Right lobe of liver (tissue), 6 donors: ENCODE results near the gene PSMG4. TPM values are rescaled to one million over a fixed set of nuclear protein-coding genes. Genes with fewer than 3 reads are reported as not detected.

ENCODE experiments used
- ATAC-seq, 4 donors: fragments of 200-7000 bp; cut with Tn5 transposase; one replicate each; pipeline ENCODE4 v1.9.1; 2020; ENCODE audit warnings: mild to moderate bottlenecking in 4 of 4, moderate library complexity in 4 of 4
- DNase-seq, 3 donors: peaks; one replicate each; pipeline ENCODE4 v3.0.0-alpha.2; 2020
- H3K27ac ChIP-seq, 3 donors: fragments of 200-600 bp; one replicate each; pipeline ENCODE4 v1.8.0; 2022
- H3K27me3 ChIP-seq, 2 donors: fragments of 200-600 bp; one replicate each; pipeline ENCODE4 v1.8.0; 2022
- H3K36me3 ChIP-seq, 4 donors: fragments of 200-600 bp; sonication (generic) in 1 of 4; one replicate each; pipeline versions ENCODE4 v1.5.1 to v1.8.0; 2017 to 2022; ENCODE audit warnings: control low read depth in 1 of 4
- H3K4me1 ChIP-seq, 4 donors: fragments of 200-600 bp; sonication (generic) in 1 of 4; one replicate each; pipeline versions ENCODE4 v1.5.1 to v1.8.0; 2017 to 2022; ENCODE audit warnings: control low read depth in 1 of 4
- H3K4me3 ChIP-seq, 3 donors: fragments of 200-600 bp; one replicate each; pipeline ENCODE4 v1.8.0; 2022
- H3K9me3 ChIP-seq, 4 donors: fragments of 200-600 bp; sonication (generic) in 1 of 4; one replicate each; pipeline versions ENCODE4 v1.5.1 to v1.8.0; 2017 to 2022; ENCODE audit warnings: control low read depth in 1 of 4
- CTCF ChIP-seq, 4 donors: fragments of 200-600 bp in 3 of 4; fragments of 450-650 bp in 1 of 4; IDR thresholded peaks; one replicate each; pipeline versions ENCODE4 v1.5.1 to v1.8.0; 2016 to 2022; ENCODE audit warnings: antibody characterized with exemption in 4 of 4, mild to moderate bottlenecking in 2 of 4
- POLR2A ChIP-seq: fragments of 450-650 bp; IDR thresholded peaks from one replicate; pipeline ENCODE4 v1.6.1; 2017; ENCODE audit warnings: antibody characterized with exemption, mild to moderate bottlenecking
- WGBS: methylation state at CpG from one replicate; pipeline ENCODE4 v1.1.6; 2018; ENCODE audit warnings: low coverage, low lambda C conversion rate; ENCODE audit not compliant: insufficient coverage; ENCODE audit errors: missing lambda C conversion rate; 5-methylcytosine and 5-hydroxymethylcytosine counted together
- intact Hi-C, 2 donors: fragments of 100-400 bp; cut with DNase I; formaldehyde crosslinking; loops; one replicate each; pipeline versions ENCODE4 v1.11.2 to v1.14.1; 2022
- total RNA-seq, 6 experiments: library from RNA; depleted of rRNA in 2 of 6; stranded (reverse); fragments of >200 nt in 2 of 6; fragmentation: NEBNext Ultra II Directional in 3 of 6; extraction: Animal tissue kit (Norgen Biotek cat#: 25700) in 3 of 6; gene quantifications; one replicate each; pipeline versions ENCODE4 v1.1.0 to v1.2.4, GENCODE V29; 2016 to 2023
- donor health status: DM: no; HTN: yes; CAD: no.
- donor health status: DM: no; HTN: no; CAD: no.
- donor health status: DM: no; HTN: no; CAD: no.
- donor health status: DM: no; HTN: yes; CAD: no.
- donor health status: DM: no; HTN: yes; CAD: no.

Gene PSMG4
- total RNA-seq, 6 experiments from 2014 or later = 9.4 to 15.4 (median 11.0) TPM

DNA sequence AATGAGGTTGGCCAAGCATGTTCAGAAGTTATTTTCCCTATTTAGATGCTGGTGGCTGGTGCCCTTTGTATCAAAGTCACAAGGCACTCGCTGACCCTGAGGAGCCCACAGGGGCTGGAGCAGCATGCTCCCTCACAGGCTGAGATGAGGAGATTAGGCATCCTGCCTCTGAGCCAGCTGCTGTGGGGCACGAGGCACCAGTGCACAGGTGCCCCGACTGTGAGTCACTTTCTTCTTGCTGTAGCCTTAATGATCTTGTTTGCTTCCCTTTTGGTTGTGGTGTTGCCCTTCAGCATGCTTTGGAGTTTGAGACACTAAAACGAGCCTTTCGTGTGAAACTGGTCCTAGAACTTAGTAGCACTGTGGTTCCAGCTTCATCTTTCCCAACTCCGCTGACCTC is 4.3 kb downstream of the PSMG4 start:
- Histone ChIP-seq H3K27ac (no peak overlapping the region), H3K4me3 (no peak overlapping the region), H3K36me3 (peaks cover 0 to 5% (median 0%) of the 10 kb centered on the region in 4 donors), H3K4me1 (peaks cover 0 to 30% (median 15%) of the 10 kb centered on the region in 4 donors), H3K9me3 (no peaks in the 10 kb centered on the region), H3K27me3 (no peaks in the 10 kb centered on the region)
- no peak for DNase-seq
- 86% methylated on average over 2 of the region's 6 CpGs for WGBS
- TF ChIP-seq POLR2A (no peak), CTCF (IDR thresholded peaks at IDR 0.05) (no peak)
- ATAC-seq = no peak
- intact Hi-C loops = no loop called here

DNA sequence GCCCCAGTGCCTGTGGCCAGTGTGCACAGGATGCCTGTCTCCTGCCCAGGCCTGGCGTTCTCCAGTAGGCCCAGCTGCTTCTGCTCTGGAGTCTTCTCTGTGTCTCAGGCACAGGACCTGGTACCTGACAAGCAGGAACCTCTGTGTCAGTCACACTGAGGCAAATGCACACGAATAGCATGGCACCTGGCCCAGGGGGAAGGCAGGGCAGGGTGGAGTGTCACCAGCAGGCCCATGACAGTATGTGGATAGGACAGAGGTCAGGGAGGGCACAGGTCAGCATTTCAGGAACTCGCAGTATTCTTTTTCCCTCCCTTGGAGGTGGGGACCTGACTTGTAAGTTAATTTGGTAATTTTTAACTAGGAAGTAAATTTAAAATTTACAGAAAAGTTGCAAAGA is 5.6 kb downstream of the PSMG4 start:
- ATAC-seq (peak; percentile 78 to 86 (median 84)), DNase-seq (peak; percentile 79 to 87 (median 84))
- peaks cover 0 to 11% (median 0%) of the 10 kb centered on the region in 4 donors for H3K36me3 ChIP-seq
- no peak for TF ChIP-seq CTCF (IDR thresholded peaks at IDR 0.05)
- TF ChIP-seq POLR2A = no peak
- H3K4me3 ChIP-seq = no peak overlapping the region
- H3K9me3 ChIP-seq = no peaks in the 10 kb centered on the region
- H3K4me1 ChIP-seq = peaks cover 0 to 30% (median 15%) of the 10 kb centered on the region in 4 donors
- intact Hi-C loops = no loop called here
- no peaks in the 10 kb centered on the region for H3K27me3 ChIP-seq
- peak overlapping the region in 1 of 3 donors; percentile 29 for H3K27ac ChIP-seq
- 14% methylated on average over 2 of the region's 3 CpGs for WGBS

GRCh38 chr6:3265671-3266070 is 6.9 kb downstream of the PSMG4 start:
- Histone ChIP-seq H3K9me3 (no peaks in the 10 kb centered on the region), H3K27ac (no peak overlapping the region), H3K27me3 (no peaks in the 10 kb centered on the region), H3K4me3 (no peak overlapping the region), H3K4me1 (peaks cover 0 to 21% (median 9%) of the 10 kb centered on the region in 4 donors), H3K36me3 (peaks cover 0 to 14% (median under 1%) of the 10 kb centered on the region in 4 donors)
- no peak for DNase-seq
- TF ChIP-seq POLR2A = no peak
- TF ChIP-seq CTCF (IDR thresholded peaks at IDR 0.05) = no peak
- no peak for ATAC-seq
- intact Hi-C loops = no loop called here
- 62% methylated on average over 7 of the region's 9 CpGs for WGBS

DNA sequence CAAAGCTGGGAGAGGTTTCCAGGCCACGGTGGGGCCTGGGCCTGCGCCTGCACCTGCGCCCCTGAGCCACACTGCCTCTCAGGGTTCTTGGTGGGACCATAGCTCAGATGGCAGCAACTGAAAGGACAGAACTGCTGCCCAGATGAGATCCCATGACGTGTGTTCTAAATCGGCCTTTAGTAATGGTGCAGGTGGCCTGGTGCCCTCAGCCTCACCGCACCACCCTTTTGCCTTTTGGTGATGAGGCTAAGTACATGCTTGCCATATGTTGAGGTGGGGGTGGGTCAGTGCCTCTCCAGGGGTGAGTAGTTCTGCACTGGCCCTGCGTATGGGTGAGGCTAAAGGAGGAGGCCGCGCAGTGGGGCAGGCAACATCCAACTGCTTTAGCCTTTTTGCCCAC is 7.4 kb downstream of the PSMG4 start:
- no peak overlapping the region for H3K4me3 ChIP-seq
- no peak overlapping the region for H3K27ac ChIP-seq
- peaks cover 0 to 16% (median 7%) of the 10 kb centered on the region in 4 donors for H3K4me1 ChIP-seq
- intact Hi-C loops = no loop called here
- ATAC-seq (no peak), DNase-seq (no peak)
- no peaks in the 10 kb centered on the region for H3K27me3 ChIP-seq
- no peak for TF ChIP-seq CTCF (IDR thresholded peaks at IDR 0.05)
- no peak for TF ChIP-seq POLR2A
- WGBS = 63% methylated on average over 6 of the region's 9 CpGs
- H3K36me3 ChIP-seq = peaks cover 0 to 19% (median 3%) of the 10 kb centered on the region in 4 donors
- no peaks in the 10 kb centered on the region for H3K9me3 ChIP-seq

DNA sequence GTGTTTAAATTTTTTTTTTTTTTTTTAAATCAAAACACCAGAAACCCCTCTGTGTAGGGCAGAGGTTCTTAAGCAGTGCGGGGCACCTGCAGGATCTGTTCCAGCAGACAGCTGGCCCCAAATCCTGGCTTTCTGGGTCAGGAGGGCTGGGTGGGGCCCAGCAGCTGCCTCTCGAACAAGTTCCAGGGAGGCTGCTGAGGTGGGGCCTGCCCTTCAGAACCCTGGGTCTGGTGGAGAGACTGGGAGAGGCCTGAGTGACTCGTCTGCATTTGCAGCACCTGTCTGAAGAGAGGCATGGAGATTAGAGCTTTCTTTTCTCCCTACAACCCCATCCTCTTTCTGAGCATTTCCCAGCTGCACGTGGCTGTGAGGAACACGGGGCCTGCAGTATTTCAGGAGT is 8.4 kb downstream of the PSMG4 start:
- H3K36me3 ChIP-seq = peaks cover 0 to 29% (median 8%) of the 10 kb centered on the region in 4 donors
- WGBS = 96% methylated on average over 3 of the region's 5 CpGs
- intact Hi-C loops = no loop called here

More for the DNA sequence above, 8.4 kb downstream of the PSMG4 start:
- H3K27ac ChIP-seq = no peak overlapping the region
- DNase-seq (no peak), ATAC-seq (no peak)
- no peaks in the 10 kb centered on the region for H3K27me3 ChIP-seq
- no peaks in the 10 kb centered on the region for H3K9me3 ChIP-seq
- no peak overlapping the region for H3K4me3 ChIP-seq
- H3K4me1 ChIP-seq = peaks cover 0 to 15% (median 7%) of the 10 kb centered on the region in 4 donors
- TF ChIP-seq POLR2A (no peak), CTCF (IDR thresholded peaks at IDR 0.05) (no peak)
